Measurements from ENCODE around the gene MICAL2.

MICAL2 gene

GRCh38 chr11:12200991-12201985, 90.9 kb downstream of the MICAL2 start:
- DNase-seq (ENCODE audit: low read depth), result peak; percentile 80
- no peak overlapping the region for H3K4me3 ChIP-seq (ENCODE audit: low read depth, low read length)
- no peak for TF ChIP-seq CTCF (conservative IDR thresholded peaks at IDR 0.05; ENCODE audit: low read depth, low read length)

- no peak for DNase-seq (ENCODE audit: low read depth)
- no peak for TF ChIP-seq CTCF (conservative IDR thresholded peaks at IDR 0.05; ENCODE audit: low read depth, low read length)
- H3K4me3 ChIP-seq (ENCODE audit: low read depth, low read length), result no peak overlapping the region
Measured at GRCh38 chr11:12202661-12203310, 92.4 kb downstream of the MICAL2 start.

- TF ChIP-seq CTCF (conservative IDR thresholded peaks at IDR 0.05; ENCODE audit: low read depth, low read length), result no peak
- no peak for DNase-seq (ENCODE audit: low read depth)
- H3K4me3 ChIP-seq (ENCODE audit: low read depth, low read length), result no peak overlapping the region
Measured at GRCh38 chr11:12204506-12204905, 94.1 kb downstream of the MICAL2 start.

- no peak for TF ChIP-seq CTCF (conservative IDR thresholded peaks at IDR 0.05; ENCODE audit: low read depth, low read length)
- no peak overlapping the region for H3K4me3 ChIP-seq (ENCODE audit: low read depth, low read length)
- DNase-seq (ENCODE audit: low read depth), result no peak
Measured at GRCh38 chr11:12205330-12205729, 94.9 kb downstream of the MICAL2 start.

- no peak overlapping the region for H3K4me3 ChIP-seq (ENCODE audit: low read depth, low read length)
- no peak for DNase-seq (ENCODE audit: low read depth)
- TF ChIP-seq CTCF (conservative IDR thresholded peaks at IDR 0.05; ENCODE audit: low read depth, low read length), result no peak
Measured at GRCh38 chr11:12206529-12206928, 96.1 kb downstream of the MICAL2 start.

- peak; percentile 75 for DNase-seq (ENCODE audit: low read depth)
- no peak overlapping the region for H3K4me3 ChIP-seq (ENCODE audit: low read depth, low read length)
Measured at GRCh38 chr11:12207384-12208150, 97.2 kb downstream of the MICAL2 start.

More at GRCh38 chr11:12207384-12208150, 97.2 kb downstream of the MICAL2 start:
- TF ChIP-seq CTCF (conservative IDR thresholded peaks at IDR 0.05; ENCODE audit: low read depth, low read length), result no peak

All from choroid plexus epithelial cell (primary cell).